ENCODE results near the gene MACROH2A1.

DNA sequence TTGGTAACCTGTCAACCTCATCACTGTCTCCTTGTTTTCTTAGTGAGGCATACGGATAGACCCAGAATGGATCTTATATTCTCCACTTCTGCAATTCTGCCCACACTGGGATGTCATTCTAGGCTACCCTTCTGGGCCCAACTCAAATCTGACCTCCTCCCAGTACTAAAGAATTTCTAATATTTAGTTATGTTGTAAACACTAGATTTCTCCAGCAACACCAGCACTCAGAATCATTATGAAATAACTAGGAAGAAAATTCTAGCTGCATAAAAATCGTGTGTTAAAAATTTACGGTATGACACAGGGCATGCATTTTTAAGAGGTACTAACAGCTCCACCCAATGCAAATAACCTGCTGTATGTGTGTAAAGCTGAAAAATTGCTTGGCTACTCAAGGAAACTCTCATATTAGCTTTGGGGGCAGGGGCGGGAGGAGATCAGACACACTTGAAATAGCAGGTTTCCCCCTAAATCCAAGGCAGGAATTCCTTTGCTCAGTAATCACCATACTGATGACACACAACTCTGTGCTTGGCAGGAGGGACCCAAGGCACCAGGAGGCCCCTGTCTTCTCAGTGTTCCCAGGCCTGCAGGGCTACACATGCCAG, 27.3 kb downstream of the MACROH2A1 start:
- TF ChIP-seq SUZ12 (IDR thresholded peaks at IDR 0.05; ENCODE audit: extremely low read depth, insufficient read depth, insufficient read length): no peak
- no peak for TF ChIP-seq YY1 (IDR thresholded peaks at IDR 0.05; ENCODE audit: insufficient read depth, insufficient read length)
